Psoas muscle (tissue), 8 donors: Measurements from ENCODE around the gene CCT7. TPM values are rescaled to one million over a fixed set of nuclear protein-coding genes. Genes with fewer than 3 reads are reported as not detected.

Source experiments
- ATAC-seq, 4 donors: fragments of 200-7000 bp; cut with Tn5 transposase; one replicate each; pipeline ENCODE4 v1.9.1; 2020; ENCODE audit warnings: moderate library complexity in 3 of 4, mild to moderate bottlenecking in 2 of 4
- DNase-seq, 2 donors: peaks; one replicate each; pipeline ENCODE4 v3.0.0-alpha.2; 2020
- H3K27ac ChIP-seq: fragments of 200-600 bp; one replicate; pipeline ENCODE4 v1.8.0; 2022
- H3K27me3 ChIP-seq, 3 donors: fragments of 200-600 bp in 1 of 3; one replicate each; pipeline versions ENCODE4 v1.6.1 to v1.8.0; 2013 to 2022; ENCODE audit warnings: low read length in 2 of 3, mild to moderate bottlenecking in 2 of 3, moderate library complexity in 1 of 3; ENCODE audit not compliant: insufficient read depth in 3 of 3
- H3K36me3 ChIP-seq, 2 donors: fragments of 200-600 bp in 1 of 2; one replicate each; pipeline versions ENCODE4 v1.6.1 to v1.8.0; 2013 to 2022; ENCODE audit warnings: low read depth in 1 of 2, mild to moderate bottlenecking in 1 of 2, moderate library complexity in 1 of 2; ENCODE audit not compliant: insufficient read depth in 1 of 2
- H3K4me1 ChIP-seq: fragments of 200-600 bp; one replicate; pipeline ENCODE4 v1.8.0; 2022
- H3K4me3 ChIP-seq: fragments of 200-600 bp; one replicate; pipeline ENCODE4 v1.8.0; 2022; ENCODE audit warnings: mild to moderate bottlenecking
- H3K9me3 ChIP-seq: fragments of 200-600 bp; one replicate; pipeline ENCODE4 v1.8.0; 2022
- CTCF ChIP-seq: fragments of 200-600 bp; IDR thresholded peaks from one replicate; pipeline ENCODE4 v1.8.0; 2022; ENCODE audit warnings: antibody characterized with exemption
- WGBS, 3 donors: extraction: QIAGEN DNeasy Blood & Tissue Kit; methylation state at CpG; one replicate each; pipeline versions ENCODE4 v1.1.6 to v1.1.7; 2013; 5-methylcytosine and 5-hydroxymethylcytosine counted together
- intact Hi-C, 2 donors: fragments of 100-400 bp; cut with DNase I; formaldehyde crosslinking; loops; one replicate each; pipeline versions ENCODE4 v1.11.0 to v1.14.2; 2022
- polyA plus RNA-seq, 3 donors: library from polyadenylated mRNA; stranded (reverse); fragments of 200-250 nt; gene quantifications; one replicate each; pipeline ENCODE4 v1.2.3, GENCODE V29; 2013
- total RNA-seq, 4 donors: library from RNA; stranded (reverse); fragmentation: NEBNext Ultra II Directional in 2 of 4; extraction: Animal tissue kit (Norgen Biotek cat#: 25700) in 2 of 4; gene quantifications; one replicate each; pipeline versions ENCODE4 v1.2.1 to v1.2.4, GENCODE V29; 2021 to 2023
- donor health status: healthy with polysubstance abuse.
- donor health status: DM: no; HTN: no; CAD: no; lungs with moderate emphysema.
- donor health status: Bipolar disorder and iron deficiency.
- donor health status: healthy.
- donor health status: DM: yes; HTN: yes; CAD: no.
- donor health status: DM: no; HTN: no; CAD: no.
- donor health status: DM: no; HTN: no; CAD: no.
- donor health status: DM: yes; HTN: yes; CAD: no.

The CCT7 gene
- total and polyA plus RNA-seq, 7 donors = 249 to 316 (median 275) TPM

- Histone ChIP-seq H3K36me3 (peaks cover 2 to 44% of the 10 kb centered on the region in 2 donors), H3K27me3 (no peaks in the 10 kb centered on the region), H3K9me3 (no peaks in the 10 kb centered on the region), H3K4me3 (no peak overlapping the region), H3K27ac (peak overlapping the region; percentile 19), H3K4me1 (peaks cover 51% of the 10 kb centered on the region)
- intact Hi-C loops = no loop called here
- DNase-seq (no peak), ATAC-seq (no peak)
- TF ChIP-seq CTCF = no peak
- 36 to 67% (median 40%) methylated on average over 1 of the region's 1 CpG for WGBS, 3 donors
These were observed 3.1 kb downstream of the CCT7 start for GRCh38 chr2:73237168-73237567.

- H3K4me3 ChIP-seq = no peak overlapping the region
- TF ChIP-seq CTCF = no peak
- ATAC-seq = no peak
- peak overlapping the region; percentile 19 for H3K27ac ChIP-seq
- peaks cover 51% of the 10 kb centered on the region for H3K4me1 ChIP-seq
- 56 to 65% (median 58%) methylated on average over 3 of the region's 3 CpGs for WGBS, 3 donors
- H3K27me3 ChIP-seq = no peaks in the 10 kb centered on the region
- intact Hi-C loops = no loop called here
- H3K9me3 ChIP-seq = no peaks in the 10 kb centered on the region
- H3K36me3 ChIP-seq = peaks cover 2 to 54% of the 10 kb centered on the region in 2 donors
- no peak for DNase-seq
These were observed 4.0 kb downstream of the CCT7 start for GRCh38 chr2:73238149-73238548.

- DNase-seq (no peak), ATAC-seq (no peak)
- intact Hi-C loops = no loop called here
- Histone ChIP-seq H3K4me3 (no peak overlapping the region), H3K27ac (no peak overlapping the region), H3K9me3 (no peaks in the 10 kb centered on the region), H3K27me3 (no peaks in the 10 kb centered on the region), H3K36me3 (peaks cover 4 to 62% of the 10 kb centered on the region in 2 donors), H3K4me1 (peaks cover 51% of the 10 kb centered on the region)
- no peak for TF ChIP-seq CTCF
- 74 to 93% (median 87%) methylated on average over 1 of the region's 1 CpG for WGBS, 3 donors
These were observed 4.9 kb downstream of the CCT7 start for GRCh38 chr2:73238976-73239375.

DNA sequence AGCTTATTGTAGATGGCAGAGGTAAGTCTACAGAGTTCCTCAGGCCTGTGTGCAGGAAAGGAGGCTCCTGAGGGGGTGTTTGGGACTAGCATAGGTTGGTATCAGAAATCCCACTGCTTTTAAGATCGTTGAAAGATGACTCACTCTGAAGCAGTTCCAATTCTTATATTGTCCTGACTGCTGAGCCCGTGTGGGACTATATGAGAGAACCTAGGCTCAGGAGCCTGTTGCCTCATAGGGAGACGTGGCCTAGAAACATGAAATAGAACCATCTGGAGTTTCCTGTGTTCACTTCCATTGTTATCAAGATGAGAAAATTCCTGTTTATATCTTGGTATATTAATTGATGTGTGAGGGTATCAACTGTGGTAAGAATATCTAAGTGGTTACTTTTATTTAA is 5.7 kb downstream of the CCT7 start:
- H3K27ac ChIP-seq = peak overlapping the region; percentile 14
- DNase-seq (no peak), ATAC-seq (peak; percentile 35 to 47 (median 42))
- no peaks in the 10 kb centered on the region for H3K27me3 ChIP-seq
- 33 to 48% (median 35%) methylated on average over 3 of the region's 3 CpGs for WGBS, 3 donors
- peaks cover 12 to 70% of the 10 kb centered on the region in 2 donors for H3K36me3 ChIP-seq
- intact Hi-C loops = no loop called here
- peaks cover 51% of the 10 kb centered on the region for H3K4me1 ChIP-seq
- H3K9me3 ChIP-seq = no peaks in the 10 kb centered on the region
- no peak overlapping the region for H3K4me3 ChIP-seq
- no peak for TF ChIP-seq CTCF

DNA sequence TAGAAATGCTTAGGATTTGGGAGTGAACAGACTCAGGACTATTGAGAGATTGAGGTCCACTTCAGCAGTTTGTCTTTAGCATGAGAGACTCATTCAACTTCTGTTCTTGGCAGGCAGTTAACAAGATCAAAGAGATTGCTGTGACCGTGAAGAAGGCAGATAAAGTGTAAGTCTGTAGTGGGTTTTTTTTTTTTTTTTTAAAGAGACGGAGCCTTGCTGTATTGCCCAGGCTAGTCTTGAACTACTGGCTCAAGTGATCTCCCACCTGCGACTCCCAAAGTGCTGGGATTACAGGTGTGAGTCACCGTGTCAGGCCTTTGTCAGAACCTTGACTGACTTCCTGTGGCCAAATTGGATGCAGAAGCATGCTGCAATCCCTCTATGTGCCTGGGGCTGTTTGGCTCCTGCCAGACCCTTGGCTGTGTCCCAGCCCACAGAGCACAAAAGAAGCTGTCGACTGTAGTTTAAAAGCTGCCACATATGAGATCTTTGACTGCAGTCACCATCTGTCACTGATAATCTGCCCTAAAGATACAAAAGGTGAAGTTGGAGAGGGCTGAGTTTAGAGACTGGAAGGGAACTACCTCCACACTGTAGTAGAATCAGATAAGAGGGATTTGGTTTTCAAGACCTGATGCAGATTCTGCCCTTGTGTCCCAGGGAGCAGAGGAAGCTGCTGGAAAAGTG is 9.9 kb downstream of the CCT7 start:
- intact Hi-C loops = no loop called here
- no peak for TF ChIP-seq CTCF
- Histone ChIP-seq H3K9me3 (no peaks in the 10 kb centered on the region), H3K4me3 (no peak overlapping the region), H3K27me3 (no peaks in the 10 kb centered on the region), H3K4me1 (peaks cover 11% of the 10 kb centered on the region), H3K36me3 (peaks cover 19 to 100% of the 10 kb centered on the region in 2 donors), H3K27ac (no peak overlapping the region)
- ATAC-seq (peak; percentile 24 to 80 (median 64)), DNase-seq (no peak)
- WGBS, 3 donors = 34 to 49% (median 42%) methylated on average over 5 of the region's 5 CpGs
